Tibial artery (tissue), 4 donors: ENCODE results near the gene NAPSA.

Experiments
- DNase-seq, 2 donors: peaks; one replicate each; pipeline ENCODE4 v3.0.0-alpha.2; 2019
- H3K27ac ChIP-seq, 2 donors: fragments of 200-600 bp; sonication (generic) in 1 of 2; 1 replicate in 1 of 2; 2 replicates in 1 of 2; pipeline ENCODE4 v1.5.1; 2018 to 2019; ENCODE audit warnings: mild to moderate bottlenecking in 1 of 2
- H3K27me3 ChIP-seq, 2 donors: fragments of 200-600 bp; sonication (generic) in 1 of 2; one replicate each; pipeline versions ENCODE4 v1.5.1 to v1.6.0; 2016 to 2019
- H3K36me3 ChIP-seq, 3 donors: fragments of 200-600 bp; sonication (generic) in 2 of 3; one replicate each; pipeline ENCODE4 v1.5.1; 2016 to 2019; ENCODE audit warnings: mild to moderate bottlenecking in 2 of 3
- H3K4me1 ChIP-seq, 4 donors: fragments of 200-600 bp; sonication (generic) in 2 of 4; 1 replicate in 3 of 4; 2 replicates in 1 of 4; pipeline ENCODE4 v1.5.1; 2016 to 2019
- H3K4me3 ChIP-seq, 2 donors: fragments of 200-600 bp; sonication (generic) in 1 of 2; 1 replicate in 1 of 2; 2 replicates in 1 of 2; pipeline ENCODE4 v1.5.1; 2018 to 2019; ENCODE audit warnings: mild to moderate bottlenecking in 2 of 2
- H3K9me3 ChIP-seq, 3 donors: fragments of 200-600 bp; sonication (generic) in 1 of 3; one replicate each; pipeline ENCODE4 v1.5.1; 2016 to 2019
- CTCF ChIP-seq, 2 experiments: fragments of 200-600 bp in 1 of 2; fragments of 450-650 bp in 1 of 2; IDR thresholded peaks; one replicate each; pipeline ENCODE4 v1.5.1; 2017 to 2019; ENCODE audit warnings: antibody characterized with exemption in 2 of 2, mild to moderate bottlenecking in 1 of 2, moderate library complexity in 1 of 2
- intact Hi-C: fragments of 100-400 bp; cut with DNase I; formaldehyde crosslinking; loops from one replicate; pipeline ENCODE4 v1.15.0; 2023; ENCODE audit warnings: low total_unique reads

The NAPSA gene

GRCh38 chr19:50383001-50383851 is 17.8 kb upstream of the NAPSA start:
- TF ChIP-seq CTCF (IDR thresholded peaks at IDR 0.05): no peak
- peak overlapping the region; percentile 87 to 88 for H3K27ac ChIP-seq
- H3K27me3 ChIP-seq: no peaks in the 10 kb centered on the region
- intact Hi-C loops: no loop called here
- peaks cover 42 to 47% (median 45%) of the 10 kb centered on the region in 3 donors for H3K36me3 ChIP-seq
- H3K4me3 ChIP-seq: peak overlapping the region; percentile 63 to 92
- H3K4me1 ChIP-seq: peaks cover 0 to 21% (median 19%) of the 10 kb centered on the region in 4 donors
- H3K9me3 ChIP-seq: no peaks in the 10 kb centered on the region
- peak in 1 of 2 donors; percentile 38 for DNase-seq

- Histone ChIP-seq H3K36me3 (peaks cover 49 to 57% (median 55%) of the 10 kb centered on the region in 3 donors), H3K4me1 (peaks cover 0 to 26% (median 19%) of the 10 kb centered on the region in 4 donors), H3K27me3 (no peaks in the 10 kb centered on the region), H3K9me3 (no peaks in the 10 kb centered on the region), H3K27ac (no peak overlapping the region), H3K4me3 (no peak overlapping the region)
- no peak for TF ChIP-seq CTCF (IDR thresholded peaks at IDR 0.05)
- DNase-seq: no peak
- intact Hi-C loops: no loop called here
Observed at GRCh38 chr19:50381881-50382729, 16.7 kb upstream of the NAPSA start.

GRCh38 chr19:50380751-50381151 is 15.3 kb upstream of the NAPSA start:
- no peak for DNase-seq
- no peak overlapping the region for H3K27ac ChIP-seq
- H3K4me3 ChIP-seq: no peak overlapping the region
- H3K9me3 ChIP-seq: no peaks in the 10 kb centered on the region
- H3K36me3 ChIP-seq: peaks cover 49 to 57% (median 55%) of the 10 kb centered on the region in 3 donors
- intact Hi-C loops: no loop called here
- peaks cover 0 to 27% (median 23%) of the 10 kb centered on the region in 4 donors for H3K4me1 ChIP-seq
- no peaks in the 10 kb centered on the region for H3K27me3 ChIP-seq
- TF ChIP-seq CTCF (IDR thresholded peaks at IDR 0.05): no peak

GRCh38 chr19:50380137-50380536 is 14.7 kb upstream of the NAPSA start:
- peaks cover 49 to 57% (median 55%) of the 10 kb centered on the region in 3 donors for H3K36me3 ChIP-seq
- no peaks in the 10 kb centered on the region for H3K9me3 ChIP-seq
- no peaks in the 10 kb centered on the region for H3K27me3 ChIP-seq
- DNase-seq: peak in 1 of 2 donors; percentile 64
- H3K4me1 ChIP-seq: peaks cover 0 to 25% (median 20%) of the 10 kb centered on the region in 4 donors
- no peak overlapping the region for H3K27ac ChIP-seq
- no peak for TF ChIP-seq CTCF (IDR thresholded peaks at IDR 0.05)
- intact Hi-C loops: no loop called here
- H3K4me3 ChIP-seq: no peak overlapping the region

GRCh38 chr19:50379602-50380001 is 14.2 kb upstream of the NAPSA start:
- Histone ChIP-seq H3K27me3 (no peaks in the 10 kb centered on the region), H3K27ac (no peak overlapping the region), H3K4me3 (no peak overlapping the region), H3K4me1 (peaks cover 0 to 20% (median 15%) of the 10 kb centered on the region in 4 donors), H3K9me3 (no peaks in the 10 kb centered on the region), H3K36me3 (peaks cover 49 to 57% (median 55%) of the 10 kb centered on the region in 3 donors)
- intact Hi-C loops: no loop called here
- DNase-seq: no peak
- no peak for TF ChIP-seq CTCF (IDR thresholded peaks at IDR 0.05)
